NCI-H82 treated with DMSO at 0.1 percent for 48 hours (cell line): ENCODE results near the gene NDRG2.
A peak's percentile ranks its signal among the peaks of the same experiment; 100 is the strongest.
"Not testable (repeated sequence)": the region's sequence is repeated elsewhere in the genome, so short reads cannot be mapped to it uniquely, and the experiment has no call there.

Experiments
- DNase-seq: peaks from one replicate; lab custom pipeline; 2025; ENCODE audit not compliant: unreplicated experiment; lab: John Stamatoyannopoulos, UW

The NDRG2 gene

GRCh38 chr14:21056520-21057163 lies 31.8 kb upstream of the NDRG2 start:
- no peak for DNase-seq

- DNase-seq, result no peak
Observed at GRCh38 chr14:21055432-21056117, 30.7 kb upstream of the NDRG2 start.

GRCh38 chr14:21054768-21055145 lies 29.9 kb upstream of the NDRG2 start:
- no peak for DNase-seq

GRCh38 chr14:21054123-21054767 lies 29.4 kb upstream of the NDRG2 start:
- no peak for DNase-seq

GRCh38 chr14:21053184-21054122 lies 28.6 kb upstream of the NDRG2 start:
- DNase-seq, result no peak

- no peak for DNase-seq
Observed at GRCh38 chr14:21050597-21050996, 25.7 kb upstream of the NDRG2 start.

GRCh38 chr14:21049271-21049673 lies 24.4 kb upstream of the NDRG2 start:
- no peak for DNase-seq

- no peak for DNase-seq
Observed at GRCh38 chr14:21048638-21049037, 23.8 kb upstream of the NDRG2 start.

- DNase-seq, result no peak
Observed at GRCh38 chr14:21047378-21047781, 22.5 kb upstream of the NDRG2 start.

- DNase-seq, result no peak
Observed at GRCh38 chr14:21043974-21044618, 19.2 kb upstream of the NDRG2 start.

- no peak for DNase-seq
Observed at GRCh38 chr14:21043387-21043973, 18.6 kb upstream of the NDRG2 start.

GRCh38 chr14:21042918-21043317 lies 18.1 kb upstream of the NDRG2 start:
- no peak for DNase-seq

- no peak for DNase-seq
Observed at GRCh38 chr14:21041676-21042433, 17.0 kb upstream of the NDRG2 start, which contains the start of gene RNASE7. Gene RNASE7 (plus strand): TSS chr14:21042362. CDS start chr14:21042993, 631 bp downstream.

- DNase-seq, result not testable (repeated sequence)
Observed at GRCh38 chr14:21040941-21041340, 16.1 kb upstream of the NDRG2 start.

- DNase-seq, result no peak
Observed at GRCh38 chr14:21040370-21040925, 15.6 kb upstream of the NDRG2 start.

GRCh38 chr14:21039585-21040369 lies 14.9 kb upstream of the NDRG2 start:
- no peak for DNase-seq

- peak; percentile 69 for DNase-seq
Observed at GRCh38 chr14:21038441-21039422, 13.9 kb upstream of the NDRG2 start.
